Omental fat pad (tissue), 4 donors: ENCODE results near the gene FRMPD4. TPM values are rescaled to one million over a fixed set of nuclear protein-coding genes. Genes with fewer than 3 reads are reported as not detected.

ENCODE experiments used
- ATAC-seq: fragments of 150-250 bp; one replicate; pipeline ENCODE4 v1.9.1; 2016; ENCODE audit warnings: mild to moderate bottlenecking, moderate library complexity; ENCODE audit not compliant: low FRiP score
- DNase-seq: peaks from one replicate; pipeline ENCODE4 v3.0.0-alpha.2; 2019; ENCODE audit warnings: low spot score
- total RNA-seq, 4 donors: library from RNA; depleted of rRNA; stranded (reverse); fragments of >200 nt; gene quantifications; one replicate each; pipeline ENCODE4 v1.1.0, GENCODE V29; 2016
- TF ChIP-seq, protein P1 (sequence below), 3 donors: fragments of 450-650 bp; IDR thresholded peaks; one replicate each; pipeline ENCODE4 v1.5.1; 2016 to 2017; ENCODE audit warnings: antibody characterized with exemption in 3 of 3, mild to moderate bottlenecking in 3 of 3, moderate library complexity in 2 of 3

FRMPD4 gene
- total RNA-seq, 4 donors from 2014 or later, result 0.12 to 0.47 (median 0.25) TPM

DNA sequence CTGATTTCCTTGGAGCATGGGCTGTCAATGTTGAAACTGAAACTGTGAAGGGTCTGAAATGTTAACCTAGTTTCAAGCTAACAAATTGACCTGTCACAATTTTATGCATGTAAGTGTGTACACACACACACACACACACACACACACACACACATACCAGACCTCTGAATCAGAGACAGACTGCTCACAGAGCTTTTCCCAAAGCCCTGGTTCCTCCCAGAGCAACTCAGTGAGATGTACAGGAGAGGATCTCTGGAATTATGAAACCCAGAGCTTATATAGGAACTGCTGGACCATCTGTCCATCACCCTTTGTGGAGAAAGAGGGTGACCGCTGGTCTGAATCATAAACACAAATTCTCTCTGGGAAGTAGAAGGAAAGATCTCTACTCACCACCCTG is 424.8 kb downstream of the FRMPD4 start:
- ATAC-seq, result no peak
- no peak for DNase-seq
- TF ChIP-seq, protein P1, sequence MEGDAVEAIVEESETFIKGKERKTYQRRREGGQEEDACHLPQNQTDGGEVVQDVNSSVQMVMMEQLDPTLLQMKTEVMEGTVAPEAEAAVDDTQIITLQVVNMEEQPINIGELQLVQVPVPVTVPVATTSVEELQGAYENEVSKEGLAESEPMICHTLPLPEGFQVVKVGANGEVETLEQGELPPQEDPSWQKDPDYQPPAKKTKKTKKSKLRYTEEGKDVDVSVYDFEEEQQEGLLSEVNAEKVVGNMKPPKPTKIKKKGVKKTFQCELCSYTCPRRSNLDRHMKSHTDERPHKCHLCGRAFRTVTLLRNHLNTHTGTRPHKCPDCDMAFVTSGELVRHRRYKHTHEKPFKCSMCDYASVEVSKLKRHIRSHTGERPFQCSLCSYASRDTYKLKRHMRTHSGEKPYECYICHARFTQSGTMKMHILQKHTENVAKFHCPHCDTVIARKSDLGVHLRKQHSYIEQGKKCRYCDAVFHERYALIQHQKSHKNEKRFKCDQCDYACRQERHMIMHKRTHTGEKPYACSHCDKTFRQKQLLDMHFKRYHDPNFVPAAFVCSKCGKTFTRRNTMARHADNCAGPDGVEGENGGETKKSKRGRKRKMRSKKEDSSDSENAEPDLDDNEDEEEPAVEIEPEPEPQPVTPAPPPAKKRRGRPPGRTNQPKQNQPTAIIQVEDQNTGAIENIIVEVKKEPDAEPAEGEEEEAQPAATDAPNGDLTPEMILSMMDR (IDR thresholded peaks at IDR 0.05), result no peak

DNA sequence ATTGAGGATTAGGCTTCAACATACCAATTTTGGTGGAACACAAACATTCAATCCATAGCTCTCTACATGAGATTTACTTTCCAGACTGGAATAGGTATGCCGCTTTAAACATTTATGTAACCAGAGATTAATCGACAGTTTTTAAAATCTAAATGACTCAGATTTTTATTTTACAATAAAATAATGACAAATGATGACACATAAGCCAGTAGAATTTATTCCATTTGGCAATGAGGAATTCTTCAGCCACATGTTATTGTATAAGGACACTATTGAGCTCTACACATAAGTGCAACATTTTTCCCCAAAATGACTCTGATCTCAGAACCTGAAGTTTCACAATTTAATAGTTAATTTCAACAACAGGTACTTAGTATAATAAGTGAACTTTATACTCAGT is 425.9 kb downstream of the FRMPD4 start:
- TF ChIP-seq, protein P1 (IDR thresholded peaks at IDR 0.05), result no peak
- ATAC-seq (no peak), DNase-seq (no peak)

DNA sequence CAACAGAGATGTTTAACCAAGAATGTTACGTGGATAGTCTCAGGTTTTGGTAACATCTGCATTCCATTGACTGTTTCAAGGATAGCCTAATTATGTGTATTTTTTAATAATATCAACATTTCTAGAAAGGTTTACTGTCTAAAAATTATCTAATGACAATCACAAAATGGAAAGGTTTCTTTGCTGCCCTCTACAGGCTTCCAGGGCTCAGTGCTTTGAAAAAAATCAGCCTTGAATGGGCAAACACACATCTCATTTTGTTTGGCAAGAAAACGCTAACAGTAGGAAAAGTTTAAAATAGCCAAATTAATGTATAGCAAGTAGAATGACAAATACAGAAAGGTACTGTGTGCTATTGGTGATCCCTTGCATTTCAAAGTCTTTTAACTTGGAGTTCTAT is 429.6 kb downstream of the FRMPD4 start:
- DNase-seq (no peak), ATAC-seq (no peak)
- TF ChIP-seq, protein P1 (IDR thresholded peaks at IDR 0.05), result no peak

DNA sequence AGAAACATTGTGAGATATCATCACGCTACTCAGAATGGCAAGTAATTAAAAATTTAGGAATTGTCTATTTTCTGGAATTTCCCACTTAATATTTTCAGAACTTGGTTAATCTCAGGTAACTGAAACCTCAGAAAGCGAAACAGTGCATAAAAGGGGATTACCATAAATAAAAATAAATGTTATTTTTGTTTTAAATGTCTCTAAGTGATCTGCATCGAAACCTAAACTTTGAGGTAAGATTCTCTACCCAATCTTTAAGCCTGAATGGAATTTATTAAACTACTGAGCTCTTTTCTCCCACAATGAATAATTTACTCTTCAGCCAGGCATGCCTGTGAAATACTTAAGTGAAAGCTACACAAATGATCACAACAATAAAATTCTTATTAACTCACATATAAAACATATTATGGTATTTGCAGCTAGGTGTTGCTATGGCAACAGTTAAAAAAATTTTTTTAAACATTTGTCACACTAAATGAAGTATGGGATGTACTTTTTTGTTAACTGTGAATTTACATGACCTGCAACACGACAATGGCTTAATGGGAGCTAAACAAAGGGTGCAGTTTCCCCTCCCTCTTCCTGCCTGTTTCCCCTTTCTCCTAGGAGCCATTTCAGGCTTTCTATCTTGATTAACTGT is 432.7 kb downstream of the FRMPD4 start:
- DNase-seq (no peak), ATAC-seq (no peak)
- TF ChIP-seq, protein P1 (IDR thresholded peaks at IDR 0.05), result no peak

DNA sequence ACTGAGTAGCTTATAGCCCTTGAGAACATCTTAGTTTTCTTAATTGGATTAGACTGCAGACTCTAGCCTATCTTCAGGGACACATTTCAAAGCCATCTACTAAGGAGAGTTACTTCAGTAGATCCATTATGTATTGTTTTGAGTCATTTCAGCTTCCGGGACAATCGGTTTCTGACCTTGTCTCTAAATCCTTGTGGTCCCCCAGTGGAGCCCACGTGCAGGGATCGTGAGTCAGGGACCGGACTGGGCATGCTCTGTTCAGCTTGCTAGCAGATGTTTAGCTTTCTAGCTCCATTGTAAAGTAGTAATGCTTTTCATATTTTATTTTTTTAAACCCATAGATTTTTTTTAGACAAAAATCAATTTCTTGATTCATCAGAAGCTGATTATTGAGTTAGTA is 441.0 kb downstream of the FRMPD4 start:
- ATAC-seq (no peak), DNase-seq (no peak)
- TF ChIP-seq, protein P1 (IDR thresholded peaks at IDR 0.05), result no peak

DNA sequence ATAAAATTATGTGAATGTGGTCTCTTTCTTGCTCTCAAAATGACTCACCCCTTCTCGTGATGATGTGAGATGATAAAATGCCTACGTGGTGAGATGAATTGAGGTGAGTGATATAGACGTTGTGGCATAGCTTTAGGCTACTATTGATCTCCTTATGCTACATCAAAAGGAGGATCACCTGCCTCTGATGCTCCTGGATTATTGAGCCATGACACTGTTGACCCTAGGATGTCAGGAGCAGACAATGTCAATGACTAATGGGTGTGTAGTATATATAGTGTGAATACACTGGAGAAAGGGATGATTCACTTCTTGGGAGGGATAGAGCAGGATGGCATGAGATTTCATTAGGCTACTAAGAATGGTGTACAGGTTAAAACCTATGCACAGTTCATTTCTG is 442.3 kb downstream of the FRMPD4 start:
- DNase-seq (no peak), ATAC-seq (no peak)
- TF ChIP-seq, protein P1 (IDR thresholded peaks at IDR 0.05), result no peak

DNA sequence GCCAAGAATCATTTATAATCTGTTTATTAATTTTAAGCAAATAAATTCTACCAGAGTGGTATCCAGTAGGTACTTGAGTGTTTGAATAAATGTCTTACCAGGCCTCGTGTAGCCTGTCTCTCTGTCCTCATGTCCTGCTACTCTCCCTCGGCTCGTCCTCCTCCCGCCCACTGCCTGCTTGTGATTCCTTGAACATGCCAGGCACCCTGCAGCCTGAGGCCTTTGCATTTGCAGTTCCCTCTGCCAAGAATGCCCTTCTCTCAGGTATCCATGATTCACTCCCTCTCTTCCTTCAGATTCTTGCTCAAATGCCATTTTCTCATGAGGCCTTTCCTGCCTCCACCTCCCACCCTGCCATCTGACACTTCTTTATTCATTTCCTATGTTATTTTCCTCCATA is 443.3 kb downstream of the FRMPD4 start:
- DNase-seq (no peak), ATAC-seq (no peak)
- TF ChIP-seq, protein P1 (IDR thresholded peaks at IDR 0.05), result no peak
